ENCODE data around the gene HSD17B1.

- TF ChIP-seq CTCF (conservative IDR thresholded peaks at IDR 0.05; ENCODE audit: low read depth, low read length) = no peak
- no peak for TF ChIP-seq RFX5 (IDR thresholded peaks at IDR 0.05; ENCODE audit: low read depth, low read length)
- no peak for TF ChIP-seq ELK1 (IDR thresholded peaks at IDR 0.05; ENCODE audit: borderline replicate concordance, low read depth, low read length)
- TF ChIP-seq POLR2A (IDR thresholded peaks at IDR 0.05; ENCODE audit: low read depth, low read length) = no peak
- TF ChIP-seq MXI1 (IDR thresholded peaks at IDR 0.05; ENCODE audit: borderline replicate concordance, low read depth, low read length) = no peak
- TF ChIP-seq SMC3 (IDR thresholded peaks at IDR 0.05; ENCODE audit: low read depth, low read length) = no peak
- TF ChIP-seq CEBPB (IDR thresholded peaks at IDR 0.05; ENCODE audit: low read depth, low read length) = no peak
- TF ChIP-seq BHLHE40 (IDR thresholded peaks at IDR 0.05; ENCODE audit: low read depth, low read length) = no peak
- no peak for TF ChIP-seq RAD21 (IDR thresholded peaks at IDR 0.05; ENCODE audit: low read length)
- TF ChIP-seq RCOR1 (IDR thresholded peaks at IDR 0.05; ENCODE audit: insufficient replicate concordance, low read length) = no peak
Observed at GRCh38 chr17:42574463-42574862, 21.7 kb downstream of the HSD17B1 start.

Measured in IMR-90 (cell line).